PC-3 (cell line): Measurements from ENCODE around the gene DNAJA2. TPM values are rescaled to one million over a fixed set of nuclear protein-coding genes. Genes with fewer than 3 reads are reported as not detected.
"Not testable (repeated sequence)": the region's sequence is repeated elsewhere in the genome, so short reads cannot be mapped to it uniquely, and the experiment has no call there.

Source experiments
- ATAC-seq: fragments of 200-7000 bp; cut with Tn5 transposase; 2 replicates; pipeline ENCODE4 v1.9.1; 2020; ENCODE audit warnings: mild to moderate bottlenecking, moderate library complexity
- BruUV-seq: library from RNA; stranded (reverse); fragments of 400-500 nt; replicated peaks from 2 replicates; lab custom pipeline; 2021; lab: Mats Ljungman, UMichigan
- CTCF ChIA-PET: fragments of 300-600 bp; sonication (Branson Sonifier 250); formaldehyde crosslinking; loops from one replicate; lab custom pipeline; 2022; ENCODE audit warnings: antibody characterized with exemption; lab: Charles Lee
- POLR2A ChIA-PET: fragments of 300-600 bp; sonication (Branson Sonifier 250); formaldehyde crosslinking; loops from one replicate; lab custom pipeline; 2022; ENCODE audit warnings: antibody characterized with exemption; ENCODE audit not compliant: unreplicated experiment; lab: Charles Lee
- DNase-seq: peaks from one replicate; pipeline ENCODE4 v3.0.0-alpha.2; 2015
- H2AFZ ChIP-seq: fragments of 300-600 bp; sonication (generic); 2 replicates; pipeline ENCODE4 v1.6.0; 2016; ENCODE audit warnings: antibody characterized with exemption, low read length
- H3F3A ChIP-seq: fragments of 300-600 bp; sonication (generic); one replicate; pipeline ENCODE4 v1.6.0; 2017; ENCODE audit warnings: antibody characterized with exemption, low read length, control low read depth, mild to moderate bottlenecking; ENCODE audit not compliant: unreplicated experiment
- H3K27ac ChIP-seq: fragments of 300-600 bp; sonication (generic); 2 replicates; pipeline ENCODE4 v1.5.1; 2016; ENCODE audit warnings: mild to moderate bottlenecking, low read length
- H3K27me3 ChIP-seq: fragments of 300-600 bp; sonication (generic); 2 replicates; pipeline ENCODE4 v1.6.1; 2016; ENCODE audit warnings: low read length, mixed read lengths
- H3K36me3 ChIP-seq: fragments of 300-600 bp; sonication (generic); 2 replicates; pipeline ENCODE4 v1.6.1; 2016; ENCODE audit warnings: low read depth, mixed run types, low read length, mixed read lengths
- H3K4me1 ChIP-seq: fragments of 300-600 bp; sonication (generic); 2 replicates; pipeline ENCODE4 v1.5.1; 2016; ENCODE audit warnings: low read length; ENCODE audit not compliant: insufficient read depth
- H3K4me2 ChIP-seq: fragments of 300-600 bp; sonication (generic); 2 replicates; pipeline ENCODE4 v1.6.0; 2016; ENCODE audit warnings: low read length
- H3K4me3 ChIP-seq: fragments of 300-600 bp; sonication (generic); 2 replicates; pipeline ENCODE4 v1.5.1; 2016; ENCODE audit warnings: mild to moderate bottlenecking, low read length, mixed read lengths
- H3K79me2 ChIP-seq: fragments of 300-600 bp; sonication (generic); 2 replicates; pipeline ENCODE4 v1.6.1; 2017; ENCODE audit warnings: low read length, mixed read lengths
- H3K9ac ChIP-seq: fragments of 300-600 bp; sonication (generic); 2 replicates; pipeline ENCODE4 v1.6.0; 2016; ENCODE audit warnings: mild to moderate bottlenecking, low read length
- H3K9me2 ChIP-seq: fragments of 300-600 bp; sonication (generic); replicated peaks from 2 replicates; pipeline ENCODE4 v1.6.1; 2016; ENCODE audit warnings: mixed run types, low read length, mixed read lengths
- H3K9me3 ChIP-seq: fragments of 300-600 bp; sonication (generic); 2 replicates; pipeline ENCODE4 v1.6.1; 2016; ENCODE audit warnings: low read length, mixed read lengths
- H4K20me1 ChIP-seq: fragments of 300-600 bp; sonication (generic); 2 replicates; pipeline ENCODE4 v1.6.1; 2016; ENCODE audit warnings: low read length, mixed read lengths
- EZH2 ChIP-seq: fragments of 300-600 bp; sonication (generic); IDR thresholded peaks from one replicate; pipeline ENCODE4 v1.6.1; 2017; ENCODE audit warnings: antibody characterized with exemption, mild to moderate bottlenecking, low read length; ENCODE audit not compliant: unreplicated experiment
- EZH2phosphoT487 ChIP-seq: fragments of 300-600 bp; sonication (generic); IDR thresholded peaks from 2 replicates; pipeline ENCODE4 v1.6.1; 2018; ENCODE audit warnings: mild to moderate bottlenecking, antibody characterized with exemption, low read length, borderline replicate concordance
- intact Hi-C: fragments of 100-400 bp; cut with micrococcal nuclease; formaldehyde crosslinking; loops from 2 replicates; pipeline ENCODE4 v1.9.0; 2023
- total RNA-seq: library from RNA; depleted of rRNA; stranded (reverse); fragments of >200 nt; gene quantifications from 2 replicates; pipeline ENCODE4 v1.2.3, GENCODE V29; 2014
- TF ChIP-seq, protein P1 (sequence below): fragments of 300-600 bp; sonication (generic); conservative IDR thresholded peaks from 2 replicates; pipeline ENCODE4 v1.5.1; 2017; ENCODE audit warnings: antibody characterized with exemption, low read depth, mild to moderate bottlenecking, low read length

Gene DNAJA2
- total RNA-seq, 1 experiment from 2014 or later = 44.5 TPM

GRCh38 chr16:47013910-47014309, 40.4 kb upstream of the DNAJA2 start:
- ATAC-seq = no peak
- no peaks in the 10 kb centered on the region for H3K36me3 ChIP-seq
- no peak overlapping the region for H3K4me3 ChIP-seq
- BruUV-seq = no TSS peak
- H3K79me2 ChIP-seq = no peaks in the 10 kb centered on the region
- intact Hi-C loops = no loop called here
- no peak overlapping the region for H3K9ac ChIP-seq
- H3F3A ChIP-seq = no peaks in the 10 kb centered on the region
- no peaks in the 10 kb centered on the region for H3K4me1 ChIP-seq
- H3K4me2 ChIP-seq = no peak overlapping the region
- no peak for DNase-seq
- no peaks in the 10 kb centered on the region for H3K9me2 ChIP-seq
- no peaks in the 10 kb centered on the region for H3K9me3 ChIP-seq
- no peak overlapping the region for H3K27ac ChIP-seq
- H2AFZ ChIP-seq = no peak overlapping the region
- H4K20me1 ChIP-seq = no peaks in the 10 kb centered on the region
- TF ChIP-seq EZH2phosphoT487 (no peak), EZH2 (no peak)
- TF ChIP-seq, protein P1, sequence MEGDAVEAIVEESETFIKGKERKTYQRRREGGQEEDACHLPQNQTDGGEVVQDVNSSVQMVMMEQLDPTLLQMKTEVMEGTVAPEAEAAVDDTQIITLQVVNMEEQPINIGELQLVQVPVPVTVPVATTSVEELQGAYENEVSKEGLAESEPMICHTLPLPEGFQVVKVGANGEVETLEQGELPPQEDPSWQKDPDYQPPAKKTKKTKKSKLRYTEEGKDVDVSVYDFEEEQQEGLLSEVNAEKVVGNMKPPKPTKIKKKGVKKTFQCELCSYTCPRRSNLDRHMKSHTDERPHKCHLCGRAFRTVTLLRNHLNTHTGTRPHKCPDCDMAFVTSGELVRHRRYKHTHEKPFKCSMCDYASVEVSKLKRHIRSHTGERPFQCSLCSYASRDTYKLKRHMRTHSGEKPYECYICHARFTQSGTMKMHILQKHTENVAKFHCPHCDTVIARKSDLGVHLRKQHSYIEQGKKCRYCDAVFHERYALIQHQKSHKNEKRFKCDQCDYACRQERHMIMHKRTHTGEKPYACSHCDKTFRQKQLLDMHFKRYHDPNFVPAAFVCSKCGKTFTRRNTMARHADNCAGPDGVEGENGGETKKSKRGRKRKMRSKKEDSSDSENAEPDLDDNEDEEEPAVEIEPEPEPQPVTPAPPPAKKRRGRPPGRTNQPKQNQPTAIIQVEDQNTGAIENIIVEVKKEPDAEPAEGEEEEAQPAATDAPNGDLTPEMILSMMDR = no peak
- no peaks in the 10 kb centered on the region for H3K27me3 ChIP-seq
- CTCF ChIA-PET = no interaction called here
- POLR2A ChIA-PET = no interaction called here

- ATAC-seq (no peak), DNase-seq (no peak)
- H3K9me2 ChIP-seq = no peaks in the 10 kb centered on the region
- CTCF ChIA-PET = no interaction called here
- H2AFZ ChIP-seq = no peak overlapping the region
- H4K20me1 ChIP-seq = no peaks in the 10 kb centered on the region
- no peak overlapping the region for H3K9ac ChIP-seq
- H3K4me1 ChIP-seq = no peaks in the 10 kb centered on the region
- H3K36me3 ChIP-seq = no peaks in the 10 kb centered on the region
- no peak overlapping the region for H3K27ac ChIP-seq
- H3K9me3 ChIP-seq = no peaks in the 10 kb centered on the region
- no peaks in the 10 kb centered on the region for H3K79me2 ChIP-seq
- no peak overlapping the region for H3K4me3 ChIP-seq
- intact Hi-C loops = no loop called here
- TF ChIP-seq, protein P1 = no peak
- no peak for TF ChIP-seq EZH2
- TF ChIP-seq EZH2phosphoT487 = no peak
- H3K27me3 ChIP-seq = no peaks in the 10 kb centered on the region
- no TSS peak for BruUV-seq
- H3K4me2 ChIP-seq = no peak overlapping the region
- no peaks in the 10 kb centered on the region for H3F3A ChIP-seq
- POLR2A ChIA-PET = no interaction called here
Measured at GRCh38 chr16:47013172-47013571, 39.7 kb upstream of the DNAJA2 start.

DNA sequence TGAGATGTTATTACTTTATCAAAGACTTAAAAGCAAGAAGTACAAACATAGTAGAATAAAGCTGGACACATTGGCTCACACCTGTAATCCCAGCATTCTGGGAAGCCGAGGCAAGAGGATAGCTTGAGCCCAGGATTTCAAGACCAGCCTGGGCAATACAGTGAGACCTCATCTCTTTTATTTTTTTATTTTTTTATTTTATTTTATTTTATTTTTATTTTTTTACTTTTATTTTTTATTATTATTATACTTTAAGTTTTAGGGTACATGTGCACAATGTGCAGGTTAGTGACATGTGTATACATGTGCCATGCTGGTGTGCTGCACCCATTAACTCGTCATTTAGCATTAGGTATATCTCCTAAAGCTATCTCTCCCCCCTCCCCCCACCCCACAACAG, 37.3 kb upstream of the DNAJA2 start:
- not testable (repeated sequence) for H3K4me2 ChIP-seq, H3K9ac ChIP-seq, H3K36me3 ChIP-seq

More for the DNA sequence above, 37.3 kb upstream of the DNAJA2 start:
- H3K79me2 ChIP-seq, H3F3A ChIP-seq, H3K27me3 ChIP-seq, H3K27ac ChIP-seq, ATAC-seq, H3K9me2 ChIP-seq, H3K9me3 ChIP-seq, POLR2A ChIA-PET, CTCF ChIA-PET, DNase-seq, BruUV-seq, H4K20me1 ChIP-seq, intact Hi-C loops, H2AFZ ChIP-seq, H3K4me1 ChIP-seq, H3K4me3 ChIP-seq: not testable (repeated sequence)
